ENCODE data around the gene CCDC92B.
"Not testable (repeated sequence)": the region's sequence is repeated elsewhere in the genome, so short reads cannot be mapped to it uniquely, and the experiment has no call there.

CCDC92B gene

GRCh38 chr17:2701996-2702741 lies 47.3 kb downstream of the CCDC92B start:
- DNase-seq: no peak

- no peak for DNase-seq
Measured at GRCh38 chr17:2701161-2701995, 48.1 kb downstream of the CCDC92B start.

GRCh38 chr17:2700491-2701141 lies 48.8 kb downstream of the CCDC92B start:
- no peak for DNase-seq

- no peak for DNase-seq
Measured at GRCh38 chr17:2700030-2700490, 49.4 kb downstream of the CCDC92B start.

- not testable (repeated sequence) for DNase-seq
Measured at GRCh38 chr17:2699216-2699805, 50.1 kb downstream of the CCDC92B start.

- DNase-seq: no peak
Measured at GRCh38 chr17:2697611-2698162, 51.8 kb downstream of the CCDC92B start.

GRCh38 chr17:2695961-2696760 lies 53.3 kb downstream of the CCDC92B start:
- no peak for DNase-seq

GRCh38 chr17:2695243-2695960 lies 54.0 kb downstream of the CCDC92B start:
- DNase-seq: no peak

GRCh38 chr17:2694381-2695242 lies 54.8 kb downstream of the CCDC92B start:
- no peak for DNase-seq

GRCh38 chr17:2693561-2694380 lies 55.7 kb downstream of the CCDC92B start:
- no peak for DNase-seq

- no peak for DNase-seq
Measured at GRCh38 chr17:2692781-2693135, 56.7 kb downstream of the CCDC92B start.

GRCh38 chr17:2691965-2692780 lies 57.3 kb downstream of the CCDC92B start:
- no peak for DNase-seq

GRCh38 chr17:2691069-2691871 lies 58.2 kb downstream of the CCDC92B start:
- no peak for DNase-seq

- DNase-seq: no peak
Measured at GRCh38 chr17:2690165-2691068, 59.0 kb downstream of the CCDC92B start.

GRCh38 chr17:2689411-2690164 lies 59.9 kb downstream of the CCDC92B start:
- DNase-seq: no peak

All from NCI-H2081 (cell line).